CD4-positive, alpha-beta memory T cell (primary cell): ENCODE measurements around the gene FPR2. TPM values are rescaled to one million over a fixed set of nuclear protein-coding genes. Genes with fewer than 3 reads are reported as not detected.

ENCODE experiments used
- CTCF ChIA-PET: fragments of 350-600 bp; sonication (Branson Sonifier 250); formaldehyde crosslinking; loops from one replicate; lab custom pipeline; 2021; ENCODE audit warnings: inconsistent platforms; ENCODE audit not compliant: partially characterized antibody; lab: Charles Lee
- POLR2A ChIA-PET: fragments of 350-600 bp; sonication (Branson Sonifier 250); formaldehyde crosslinking; loops from one replicate; lab custom pipeline; 2021; ENCODE audit not compliant: partially characterized antibody; lab: Charles Lee
- DNase-seq, 5 donors: peaks; one replicate each; pipeline versions ENCODE4 v3.0.0 to v3.0.0-alpha.2; 2020 to 2022; ENCODE audit warnings: mixed read lengths in 1 of 5
- H3K27ac ChIP-seq: one replicate; pipeline ENCODE4 v1.7.0; 2013; ENCODE audit warnings: low read depth, low read length
- H3K27me3 ChIP-seq: 2 replicates; pipeline ENCODE4 v1.7.0; 2013; ENCODE audit warnings: mild to moderate bottlenecking, low read length, moderate library complexity; ENCODE audit not compliant: insufficient read depth
- H3K36me3 ChIP-seq: 2 replicates; pipeline ENCODE4 v1.7.0; 2013; ENCODE audit warnings: mild to moderate bottlenecking, low read length, moderate library complexity; ENCODE audit not compliant: insufficient read depth
- H3K4me1 ChIP-seq: 2 replicates; pipeline ENCODE4 v1.7.0; 2013; ENCODE audit warnings: mild to moderate bottlenecking, low read length, moderate library complexity; ENCODE audit not compliant: insufficient read depth
- H3K4me3 ChIP-seq, 2 donors: one replicate each; pipeline ENCODE4 v1.7.0; 2013; ENCODE audit warnings: low read length in 2 of 2, mild to moderate bottlenecking in 1 of 2
- H3K9me3 ChIP-seq, 2 donors: one replicate each; pipeline ENCODE4 v1.7.0; 2013; ENCODE audit warnings: low read length in 2 of 2, control low read depth in 1 of 2; ENCODE audit not compliant: control insufficient read depth in 1 of 2
- H3K27ac Mint-ChIP-seq, 7 donors: one replicate each; pipeline ENCODE4 v1.8.0; 2020 to 2021; ENCODE audit warnings: mixed read lengths in 7 of 7, mild to moderate bottlenecking in 6 of 7, inconsistent platforms in 3 of 7, moderate library complexity in 3 of 7
- H3K27me3 Mint-ChIP-seq, 2 donors: one replicate each; pipeline ENCODE4 v1.8.0; 2020 to 2021; ENCODE audit warnings: mixed read lengths in 2 of 2
- H3K36me3 Mint-ChIP-seq, 2 donors: one replicate each; pipeline ENCODE4 v1.8.0; 2020 to 2021; ENCODE audit warnings: mixed read lengths in 2 of 2, inconsistent platforms in 1 of 2, mild to moderate bottlenecking in 1 of 2
- H3K4me1 Mint-ChIP-seq, 4 donors: one replicate each; pipeline ENCODE4 v1.8.0; 2020 to 2021; ENCODE audit warnings: mixed read lengths in 4 of 4, mild to moderate bottlenecking in 1 of 4
- H3K4me3 Mint-ChIP-seq, 8 donors: one replicate each; pipeline ENCODE4 v1.8.0; 2020 to 2021; ENCODE audit warnings: mixed read lengths in 8 of 8, mild to moderate bottlenecking in 7 of 8, moderate library complexity in 6 of 8, inconsistent platforms in 3 of 8
- H3K9me3 Mint-ChIP-seq, 8 donors: one replicate each; pipeline ENCODE4 v1.8.0; 2020 to 2021; ENCODE audit warnings: mixed read lengths in 8 of 8, mild to moderate bottlenecking in 5 of 8, inconsistent platforms in 3 of 8, moderate library complexity in 1 of 8
- intact Hi-C: fragments of 100-400 bp; cut with micrococcal nuclease; formaldehyde crosslinking; loops from one replicate; pipeline ENCODE4 v1.15.1; 2023
- polyA plus RNA-seq, 2 donors: library from polyadenylated mRNA; unstranded; fragments of 300-500 nt; fragmentation: Illumina TruSeq; gene quantifications; one replicate each; pipeline ENCODE4 v1.2.3, GENCODE V29; 2021
- total RNA-seq, 2 experiments: library from RNA; stranded (reverse); gene quantifications; one replicate each; pipeline ENCODE4 v1.2.3, GENCODE V29; 2021

Gene FPR2
- total and polyA plus RNA-seq, 4 experiments from 2014 or later: not detected

GRCh38 chr19:51792932-51793331, 32.0 kb downstream of the FPR2 start:
- H3K27me3 Mint-ChIP-seq: peaks cover 5 to 16% of the 10 kb centered on the region in 2 donors
- Histone ChIP-seq H3K4me3 (no peak overlapping the region), H3K9me3 (no peaks in the 10 kb centered on the region), H3K27ac (no peak overlapping the region), H3K27me3 (no peaks in the 10 kb centered on the region), H3K4me1 (no peaks in the 10 kb centered on the region), H3K36me3 (no peaks in the 10 kb centered on the region)
- no peaks in the 10 kb centered on the region for H3K36me3 Mint-ChIP-seq
- POLR2A ChIA-PET: no interaction called here
- DNase-seq: no peak
- no peaks in the 10 kb centered on the region for H3K4me1 Mint-ChIP-seq
- no peak overlapping the region for H3K4me3 Mint-ChIP-seq
- CTCF ChIA-PET: no interaction called here
- H3K9me3 Mint-ChIP-seq: peaks cover 2 to 21% (median 11%) of the 10 kb centered on the region in 8 donors
- no peak overlapping the region for H3K27ac Mint-ChIP-seq
- intact Hi-C loops: no loop called here

GRCh38 chr19:51793994-51794393, 33.0 kb downstream of the FPR2 start:
- H3K36me3 ChIP-seq: no peaks in the 10 kb centered on the region
- Mint-ChIP-seq H3K4me1 (no peaks in the 10 kb centered on the region), H3K36me3 (no peaks in the 10 kb centered on the region), H3K27ac (no peak overlapping the region), H3K9me3 (peaks cover under 1 to 21% (median 11%) of the 10 kb centered on the region in 8 donors), H3K27me3 (peaks cover 4 to 15% of the 10 kb centered on the region in 2 donors), H3K4me3 (no peak overlapping the region)
- DNase-seq: no peak
- ChIA-PET CTCF (no interaction called here), POLR2A (no interaction called here)
- no peaks in the 10 kb centered on the region for H3K4me1 ChIP-seq
- no peaks in the 10 kb centered on the region for H3K9me3 ChIP-seq
- H3K4me3 ChIP-seq: no peak overlapping the region
- H3K27ac ChIP-seq: no peak overlapping the region
- intact Hi-C loops: no loop called here
- H3K27me3 ChIP-seq: no peaks in the 10 kb centered on the region

GRCh38 chr19:51794885-51795490, 34.0 kb downstream of the FPR2 start, which contains the start of gene FPR3:
TSS of gene FPR3 (plus strand) at chr19:51795157. CDS start at chr19:51823749, 28,592 bp downstream.
- no peak within 1 kb of the TSS for H3K27ac Mint-ChIP-seq
- H3K4me3 ChIP-seq: no peak within 1 kb of the TSS
- no peak for DNase-seq
- ChIA-PET POLR2A (no interaction called here), CTCF (no interaction called here)
- H3K9me3 Mint-ChIP-seq: peaks cover 0 to 23% (median 15%) of the 10 kb centered on the region in 8 donors
- no peak within 1 kb of the TSS for H3K4me3 Mint-ChIP-seq
- no peaks in the 10 kb centered on the region for H3K36me3 Mint-ChIP-seq
- no peaks in the 10 kb centered on the region for H3K4me1 Mint-ChIP-seq
- no peaks in the 10 kb centered on the region for H3K27me3 ChIP-seq
- H3K4me1 ChIP-seq: no peaks in the 10 kb centered on the region
- no peak within 1 kb of the TSS for H3K27ac ChIP-seq
- H3K9me3 ChIP-seq: no peaks in the 10 kb centered on the region
- no peaks in the 10 kb centered on the region for H3K36me3 ChIP-seq
- intact Hi-C loops: no loop called here
- peaks cover 4 to 15% of the 10 kb centered on the region in 2 donors for H3K27me3 Mint-ChIP-seq

GRCh38 chr19:51796195-51796679, 35.3 kb downstream of the FPR2 start:
- no peak overlapping the region for H3K27ac Mint-ChIP-seq
- DNase-seq: no peak
- peaks cover 0 to 23% (median 18%) of the 10 kb centered on the region in 8 donors for H3K9me3 Mint-ChIP-seq
- intact Hi-C loops: no loop called here
- no peak overlapping the region for H3K4me3 Mint-ChIP-seq
- CTCF ChIA-PET: interaction anchor here (1.2 kb wide), 1 partner anchor 18 kb away, joined by 3 read pairs; no protein-coding TSS in a partner anchor
- Histone ChIP-seq H3K9me3 (no peaks in the 10 kb centered on the region), H3K4me3 (no peak overlapping the region), H3K36me3 (no peaks in the 10 kb centered on the region), H3K27me3 (no peaks in the 10 kb centered on the region), H3K27ac (no peak overlapping the region), H3K4me1 (no peaks in the 10 kb centered on the region)
- POLR2A ChIA-PET: no interaction called here
- H3K4me1 Mint-ChIP-seq: no peaks in the 10 kb centered on the region
- peaks cover 4 to 15% of the 10 kb centered on the region in 2 donors for H3K27me3 Mint-ChIP-seq
- no peaks in the 10 kb centered on the region for H3K36me3 Mint-ChIP-seq

- H3K4me1 ChIP-seq: no peaks in the 10 kb centered on the region
- no peak overlapping the region for H3K27ac ChIP-seq
- Mint-ChIP-seq H3K9me3 (peaks cover 0 to 22% (median 14%) of the 10 kb centered on the region in 8 donors), H3K36me3 (no peaks in the 10 kb centered on the region), H3K4me3 (no peak overlapping the region), H3K27ac (no peak overlapping the region), H3K27me3 (peaks cover 4 to 8% of the 10 kb centered on the region in 2 donors), H3K4me1 (no peaks in the 10 kb centered on the region)
- no peaks in the 10 kb centered on the region for H3K9me3 ChIP-seq
- no peak overlapping the region for H3K4me3 ChIP-seq
- intact Hi-C loops: no loop called here
- H3K36me3 ChIP-seq: no peaks in the 10 kb centered on the region
- DNase-seq: peak in 1 of 5 donors; percentile 8
- POLR2A ChIA-PET: no interaction called here
- H3K27me3 ChIP-seq: no peaks in the 10 kb centered on the region
- CTCF ChIA-PET: interaction anchor here (1.0 kb wide), 1 partner anchor 325 kb away, joined by 3 read pairs; no protein-coding TSS in a partner anchor
These were observed 36.5 kb downstream of the FPR2 start for GRCh38 chr19:51797480-51797879.

- no peaks in the 10 kb centered on the region for H3K4me1 ChIP-seq
- peaks cover 2 to 8% of the 10 kb centered on the region in 2 donors for H3K27me3 Mint-ChIP-seq
- H3K27ac Mint-ChIP-seq: no peak overlapping the region
- POLR2A ChIA-PET: no interaction called here
- no peak overlapping the region for H3K4me3 ChIP-seq
- H3K27me3 ChIP-seq: no peaks in the 10 kb centered on the region
- H3K27ac ChIP-seq: no peak overlapping the region
- peaks cover 0 to under 1% of the 10 kb centered on the region in 2 donors for H3K36me3 Mint-ChIP-seq
- no peak overlapping the region for H3K4me3 Mint-ChIP-seq
- no peaks in the 10 kb centered on the region for H3K4me1 Mint-ChIP-seq
- H3K9me3 Mint-ChIP-seq: peaks cover 0 to 22% (median 14%) of the 10 kb centered on the region in 8 donors
- no peaks in the 10 kb centered on the region for H3K36me3 ChIP-seq
- DNase-seq: no peak
- CTCF ChIA-PET: interaction anchor here (1.0 kb wide), 1 partner anchor 325 kb away, joined by 3 read pairs; no protein-coding TSS in a partner anchor
- intact Hi-C loops: no loop called here
- no peaks in the 10 kb centered on the region for H3K9me3 ChIP-seq
These were observed 37.1 kb downstream of the FPR2 start for GRCh38 chr19:51798062-51798461.

- Histone ChIP-seq H3K27ac (no peak overlapping the region), H3K27me3 (no peaks in the 10 kb centered on the region), H3K4me1 (no peaks in the 10 kb centered on the region), H3K36me3 (no peaks in the 10 kb centered on the region), H3K4me3 (no peak overlapping the region), H3K9me3 (no peaks in the 10 kb centered on the region)
- Mint-ChIP-seq H3K27me3 (peaks cover 4 to 8% of the 10 kb centered on the region in 2 donors), H3K4me3 (no peak overlapping the region), H3K9me3 (peaks cover 0 to 20% (median 14%) of the 10 kb centered on the region in 8 donors), H3K4me1 (no peaks in the 10 kb centered on the region), H3K27ac (no peak overlapping the region), H3K36me3 (peaks cover 0 to 4% of the 10 kb centered on the region in 2 donors)
- intact Hi-C loops: no loop called here
- ChIA-PET POLR2A (no interaction called here), CTCF (no interaction called here)
- no peak for DNase-seq
These were observed 38.2 kb downstream of the FPR2 start for GRCh38 chr19:51799034-51799773.
